Ishikawa (cell line): ENCODE results near the gene KDM3A.

Source experiments
- CEBPB ChIP-seq: IDR thresholded peaks from 2 replicates; pipeline ENCODE4 v1.6.1; 2012
- CREB1 ChIP-seq: IDR thresholded peaks from 2 replicates; pipeline ENCODE4 v1.6.1; 2012; ENCODE audit warnings: low read depth
- EP300 ChIP-seq: IDR thresholded peaks from 2 replicates; pipeline ENCODE4 v1.6.1; 2012; ENCODE audit warnings: borderline replicate concordance
- FOXM1 ChIP-seq: IDR thresholded peaks from 2 replicates; pipeline ENCODE4 v1.6.1; 2012; ENCODE audit warnings: low read depth, borderline replicate concordance
- RAD21 ChIP-seq: IDR thresholded peaks from 2 replicates; pipeline ENCODE4 v1.6.1; 2012; ENCODE audit warnings: low read depth
- TCF12 ChIP-seq: IDR thresholded peaks from 2 replicates; pipeline ENCODE4 v1.6.1; 2012; ENCODE audit warnings: low read depth
- TEAD4 ChIP-seq: IDR thresholded peaks from 2 replicates; pipeline ENCODE4 v1.6.1; 2012
- YY1 ChIP-seq: IDR thresholded peaks from 2 replicates; pipeline ENCODE4 v1.6.1; 2012; ENCODE audit warnings: low read depth
- TF ChIP-seq, protein P1 (sequence below): IDR thresholded peaks from 2 replicates; pipeline ENCODE4 v1.6.1; 2012; ENCODE audit warnings: low read depth, mild to moderate bottlenecking
- TF ChIP-seq, protein P2 (sequence below): IDR thresholded peaks from 2 replicates; pipeline ENCODE4 v1.6.1; 2012

DNA sequence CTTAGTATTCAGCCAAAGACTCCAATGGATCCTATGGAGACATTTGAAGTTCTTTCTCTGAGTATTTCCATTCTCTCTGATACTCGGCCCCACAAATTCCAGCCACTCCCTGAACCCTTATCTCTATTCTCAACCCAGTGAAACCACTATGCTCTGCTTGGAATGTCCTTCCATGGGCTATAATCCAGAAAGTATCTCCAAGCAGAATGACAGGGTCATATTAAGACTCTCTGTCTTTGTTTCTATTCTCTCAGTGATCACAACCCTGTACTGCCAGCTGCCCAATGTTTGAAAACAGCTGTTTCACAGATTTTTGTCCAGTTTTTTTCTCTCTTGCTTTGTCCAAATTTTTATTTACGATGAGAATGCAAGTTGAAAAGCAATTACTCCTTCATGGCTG lies 100.2 kb downstream of the KDM3A start:
- TF ChIP-seq, protein P1, sequence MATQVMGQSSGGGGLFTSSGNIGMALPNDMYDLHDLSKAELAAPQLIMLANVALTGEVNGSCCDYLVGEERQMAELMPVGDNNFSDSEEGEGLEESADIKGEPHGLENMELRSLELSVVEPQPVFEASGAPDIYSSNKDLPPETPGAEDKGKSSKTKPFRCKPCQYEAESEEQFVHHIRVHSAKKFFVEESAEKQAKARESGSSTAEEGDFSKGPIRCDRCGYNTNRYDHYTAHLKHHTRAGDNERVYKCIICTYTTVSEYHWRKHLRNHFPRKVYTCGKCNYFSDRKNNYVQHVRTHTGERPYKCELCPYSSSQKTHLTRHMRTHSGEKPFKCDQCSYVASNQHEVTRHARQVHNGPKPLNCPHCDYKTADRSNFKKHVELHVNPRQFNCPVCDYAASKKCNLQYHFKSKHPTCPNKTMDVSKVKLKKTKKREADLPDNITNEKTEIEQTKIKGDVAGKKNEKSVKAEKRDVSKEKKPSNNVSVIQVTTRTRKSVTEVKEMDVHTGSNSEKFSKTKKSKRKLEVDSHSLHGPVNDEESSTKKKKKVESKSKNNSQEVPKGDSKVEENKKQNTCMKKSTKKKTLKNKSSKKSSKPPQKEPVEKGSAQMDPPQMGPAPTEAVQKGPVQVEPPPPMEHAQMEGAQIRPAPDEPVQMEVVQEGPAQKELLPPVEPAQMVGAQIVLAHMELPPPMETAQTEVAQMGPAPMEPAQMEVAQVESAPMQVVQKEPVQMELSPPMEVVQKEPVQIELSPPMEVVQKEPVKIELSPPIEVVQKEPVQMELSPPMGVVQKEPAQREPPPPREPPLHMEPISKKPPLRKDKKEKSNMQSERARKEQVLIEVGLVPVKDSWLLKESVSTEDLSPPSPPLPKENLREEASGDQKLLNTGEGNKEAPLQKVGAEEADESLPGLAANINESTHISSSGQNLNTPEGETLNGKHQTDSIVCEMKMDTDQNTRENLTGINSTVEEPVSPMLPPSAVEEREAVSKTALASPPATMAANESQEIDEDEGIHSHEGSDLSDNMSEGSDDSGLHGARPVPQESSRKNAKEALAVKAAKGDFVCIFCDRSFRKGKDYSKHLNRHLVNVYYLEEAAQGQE: no peak
- TF ChIP-seq, protein P2, sequence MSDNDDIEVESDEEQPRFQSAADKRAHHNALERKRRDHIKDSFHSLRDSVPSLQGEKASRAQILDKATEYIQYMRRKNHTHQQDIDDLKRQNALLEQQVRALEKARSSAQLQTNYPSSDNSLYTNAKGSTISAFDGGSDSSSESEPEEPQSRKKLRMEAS: no peak
- no peak for TF ChIP-seq YY1
- TF ChIP-seq CEBPB: no peak
- TF ChIP-seq TCF12: no peak
- no peak for TF ChIP-seq CREB1
- TF ChIP-seq EP300: no peak
- no peak for TF ChIP-seq FOXM1
- no peak for TF ChIP-seq RAD21
- TF ChIP-seq TEAD4: no peak
